Measurements from ENCODE around the gene ARID1B.
A peak's percentile ranks its signal among the peaks of the same experiment; 100 is the strongest.

The ARID1B gene

GRCh38 chr6:156852858-156853216 lies 75.7 kb downstream of the ARID1B start:
- no peaks in the 10 kb centered on the region for H3K36me3 ChIP-seq (ENCODE audit: insufficient read depth, low read length)
- H3K9ac ChIP-seq (ENCODE audit: low read depth, low read length): peak overlapping the region; percentile 21; the same call in 1 of the 2 replicates
- peaks cover 38% of the 10 kb centered on the region for H3K4me1 ChIP-seq (ENCODE audit: insufficient read depth, low read length)
- H3K9me3 ChIP-seq (ENCODE audit: control insufficient read depth, insufficient read depth, low read length): no peaks in the 10 kb centered on the region

GRCh38 chr6:156853733-156854132 lies 76.6 kb downstream of the ARID1B start:
- Histone ChIP-seq H3K36me3 (ENCODE audit: insufficient read depth, low read length) (no peaks in the 10 kb centered on the region), H3K4me1 (ENCODE audit: insufficient read depth, low read length) (peaks cover 34% of the 10 kb centered on the region), H3K9ac (ENCODE audit: low read depth, low read length) (no peak overlapping the region), H3K9me3 (ENCODE audit: control insufficient read depth, insufficient read depth, low read length) (no peaks in the 10 kb centered on the region)

DNA sequence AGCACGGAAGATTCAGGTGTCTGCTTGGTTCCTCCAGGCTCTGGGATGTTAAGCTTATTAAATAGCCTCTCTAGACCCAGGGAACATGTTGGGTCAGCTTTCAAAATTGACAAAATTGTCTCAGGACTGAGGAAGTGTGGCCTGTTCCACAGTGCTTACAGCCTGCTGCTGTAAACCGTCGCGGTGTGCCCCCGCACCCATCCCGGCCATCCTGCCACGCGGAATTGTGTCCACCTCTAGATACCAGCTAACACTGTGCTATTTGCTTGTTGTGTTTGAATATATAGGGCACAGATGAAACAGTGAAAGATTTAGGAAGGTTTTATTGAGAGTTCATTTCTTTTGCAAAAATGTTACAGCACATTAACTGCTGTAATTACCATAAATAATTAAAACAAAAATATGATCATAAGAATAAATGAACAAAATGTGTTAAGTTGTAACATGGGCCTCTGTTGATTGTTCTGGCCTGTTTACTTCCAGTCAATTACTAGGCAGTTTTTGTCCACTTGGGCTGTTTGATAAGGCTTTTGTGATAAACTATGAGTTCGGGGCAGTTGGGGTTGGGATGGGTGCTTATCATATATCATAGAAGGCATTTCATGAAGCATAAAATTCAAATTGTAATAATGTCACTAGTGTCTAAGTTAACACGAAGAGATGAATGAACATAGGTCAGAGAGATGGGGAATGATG lies 77.4 kb downstream of the ARID1B start:
- H3K9me3 ChIP-seq (ENCODE audit: control insufficient read depth, insufficient read depth, low read length): no peaks in the 10 kb centered on the region
- H3K36me3 ChIP-seq (ENCODE audit: insufficient read depth, low read length): no peaks in the 10 kb centered on the region
- H3K4me1 ChIP-seq (ENCODE audit: insufficient read depth, low read length): peaks cover 34% of the 10 kb centered on the region
- H3K9ac ChIP-seq (ENCODE audit: low read depth, low read length): no peak overlapping the region

GRCh38 chr6:156857573-156857972 lies 80.4 kb downstream of the ARID1B start:
- Histone ChIP-seq H3K36me3 (ENCODE audit: insufficient read depth, low read length) (no peaks in the 10 kb centered on the region), H3K9ac (ENCODE audit: low read depth, low read length) (no peak overlapping the region), H3K9me3 (ENCODE audit: control insufficient read depth, insufficient read depth, low read length) (no peaks in the 10 kb centered on the region), H3K4me1 (ENCODE audit: insufficient read depth, low read length) (peaks cover 22% of the 10 kb centered on the region)

GRCh38 chr6:156859686-156860085 lies 82.5 kb downstream of the ARID1B start:
- no peak overlapping the region for H3K9ac ChIP-seq (ENCODE audit: low read depth, low read length)
- H3K36me3 ChIP-seq (ENCODE audit: insufficient read depth, low read length): no peaks in the 10 kb centered on the region
- H3K9me3 ChIP-seq (ENCODE audit: control insufficient read depth, insufficient read depth, low read length): no peaks in the 10 kb centered on the region
- peaks cover 6% of the 10 kb centered on the region; the same call in 1 of the 2 replicates for H3K4me1 ChIP-seq (ENCODE audit: insufficient read depth, low read length)

GRCh38 chr6:156862711-156863110 lies 85.5 kb downstream of the ARID1B start:
- Histone ChIP-seq H3K36me3 (ENCODE audit: insufficient read depth, low read length) (no peaks in the 10 kb centered on the region), H3K9ac (ENCODE audit: low read depth, low read length) (no peak overlapping the region), H3K4me1 (ENCODE audit: insufficient read depth, low read length) (peaks cover 17% of the 10 kb centered on the region), H3K9me3 (ENCODE audit: control insufficient read depth, insufficient read depth, low read length) (no peaks in the 10 kb centered on the region)

DNA sequence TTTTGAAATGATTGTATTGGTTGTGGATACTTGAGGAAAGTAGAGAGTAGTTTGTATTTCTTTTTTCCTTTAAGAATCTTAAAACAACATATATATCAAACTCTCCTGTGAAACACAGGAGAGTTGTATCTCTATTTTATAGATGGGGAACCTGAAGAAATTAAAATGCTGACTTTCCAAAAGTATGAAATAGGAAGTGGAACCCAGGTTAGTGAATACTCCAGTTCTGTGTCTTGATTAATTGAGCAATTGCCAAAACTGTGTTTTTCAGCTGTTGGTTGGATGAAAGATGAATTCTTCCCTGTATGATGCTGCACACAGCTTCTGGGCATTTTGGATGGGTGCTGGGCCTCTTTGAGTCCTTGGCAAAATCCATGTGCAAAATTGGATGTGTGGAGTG lies 86.3 kb downstream of the ARID1B start:
- Histone ChIP-seq H3K9ac (ENCODE audit: low read depth, low read length) (no peak overlapping the region), H3K9me3 (ENCODE audit: control insufficient read depth, insufficient read depth, low read length) (no peaks in the 10 kb centered on the region), H3K36me3 (ENCODE audit: insufficient read depth, low read length) (no peaks in the 10 kb centered on the region), H3K4me1 (ENCODE audit: insufficient read depth, low read length) (peaks cover 23% of the 10 kb centered on the region)

- peaks cover 32% of the 10 kb centered on the region for H3K4me1 ChIP-seq (ENCODE audit: insufficient read depth, low read length)
Observed at GRCh38 chr6:156864557-156864956, 87.4 kb downstream of the ARID1B start.

DNA sequence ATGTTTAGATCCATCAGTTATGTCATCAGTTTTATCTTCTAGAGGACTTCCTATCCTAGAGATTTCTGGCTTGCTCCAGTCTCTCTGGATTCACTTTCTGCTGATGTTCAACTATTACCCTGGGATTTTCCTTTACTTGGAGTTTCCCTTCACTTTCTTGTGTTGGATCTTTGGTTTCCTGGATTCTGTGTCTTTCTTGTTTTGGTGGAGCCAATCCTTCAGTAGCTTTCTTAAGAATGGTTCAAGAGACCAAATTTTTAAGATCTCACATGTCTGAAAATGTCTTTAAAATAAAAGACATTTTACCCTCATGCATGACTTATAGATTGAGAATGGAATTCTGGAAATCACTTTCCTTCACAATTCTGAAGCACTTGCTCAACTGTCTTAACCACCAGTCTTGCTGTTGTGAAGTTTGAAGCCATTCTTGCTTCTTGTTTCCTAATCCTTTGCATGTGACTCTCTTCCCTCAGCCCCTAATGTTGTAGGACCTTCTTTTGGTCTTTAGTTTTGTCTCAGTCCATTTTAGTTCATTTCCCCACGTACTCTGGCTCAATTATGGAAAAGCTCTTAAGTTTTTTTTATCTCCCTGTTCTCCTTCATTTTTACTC lies 87.9 kb downstream of the ARID1B start:
- H3K9me3 ChIP-seq (ENCODE audit: control insufficient read depth, insufficient read depth, low read length): no peaks in the 10 kb centered on the region
- H3K4me1 ChIP-seq (ENCODE audit: insufficient read depth, low read length): peaks cover 37% of the 10 kb centered on the region
- no peak overlapping the region for H3K9ac ChIP-seq (ENCODE audit: low read depth, low read length)
- H3K36me3 ChIP-seq (ENCODE audit: insufficient read depth, low read length): no peaks in the 10 kb centered on the region

More at GRCh38 chr6:156864557-156864956, 87.4 kb downstream of the ARID1B start:
- H3K9me3 ChIP-seq (ENCODE audit: control insufficient read depth, insufficient read depth, low read length): no peaks in the 10 kb centered on the region
- no peak overlapping the region for H3K9ac ChIP-seq (ENCODE audit: low read depth, low read length)
- no peaks in the 10 kb centered on the region for H3K36me3 ChIP-seq (ENCODE audit: insufficient read depth, low read length)

- peaks cover 41% of the 10 kb centered on the region for H3K4me1 ChIP-seq (ENCODE audit: insufficient read depth, low read length)
- H3K36me3 ChIP-seq (ENCODE audit: insufficient read depth, low read length): no peaks in the 10 kb centered on the region
- H3K9me3 ChIP-seq (ENCODE audit: control insufficient read depth, insufficient read depth, low read length): no peaks in the 10 kb centered on the region
- H3K9ac ChIP-seq (ENCODE audit: low read depth, low read length): no peak overlapping the region
Observed at GRCh38 chr6:156866220-156867015, 89.2 kb downstream of the ARID1B start.

- Histone ChIP-seq H3K36me3 (ENCODE audit: insufficient read depth, low read length) (no peaks in the 10 kb centered on the region), H3K9ac (ENCODE audit: low read depth, low read length) (no peak overlapping the region), H3K4me1 (ENCODE audit: insufficient read depth, low read length) (peaks cover 41% of the 10 kb centered on the region), H3K9me3 (ENCODE audit: control insufficient read depth, insufficient read depth, low read length) (no peaks in the 10 kb centered on the region)
Observed at GRCh38 chr6:156867121-156867520, 89.9 kb downstream of the ARID1B start.

- H3K4me1 ChIP-seq (ENCODE audit: insufficient read depth, low read length): peaks cover 41% of the 10 kb centered on the region
- H3K9ac ChIP-seq (ENCODE audit: low read depth, low read length): no peak overlapping the region
- H3K9me3 ChIP-seq (ENCODE audit: control insufficient read depth, insufficient read depth, low read length): no peaks in the 10 kb centered on the region
- no peaks in the 10 kb centered on the region for H3K36me3 ChIP-seq (ENCODE audit: insufficient read depth, low read length)
Observed at GRCh38 chr6:156868385-156868784, 91.2 kb downstream of the ARID1B start.

- Histone ChIP-seq H3K36me3 (ENCODE audit: insufficient read depth, low read length) (no peaks in the 10 kb centered on the region), H3K4me1 (ENCODE audit: insufficient read depth, low read length) (peaks cover 41% of the 10 kb centered on the region), H3K9ac (ENCODE audit: low read depth, low read length) (no peak overlapping the region), H3K9me3 (ENCODE audit: control insufficient read depth, insufficient read depth, low read length) (no peaks in the 10 kb centered on the region)
Observed at GRCh38 chr6:156869980-156870398, 92.8 kb downstream of the ARID1B start.

- Histone ChIP-seq H3K9me3 (ENCODE audit: control insufficient read depth, insufficient read depth, low read length) (no peaks in the 10 kb centered on the region), H3K4me1 (ENCODE audit: insufficient read depth, low read length) (peaks cover 35% of the 10 kb centered on the region), H3K36me3 (ENCODE audit: insufficient read depth, low read length) (no peaks in the 10 kb centered on the region), H3K9ac (ENCODE audit: low read depth, low read length) (no peak overlapping the region)
Observed at GRCh38 chr6:156870924-156871539, 93.9 kb downstream of the ARID1B start.
